GM20431 (cell line): ENCODE measurements around the gene RMND5B.

Experiments
- in situ Hi-C: fragments of 300-500 bp; cut with MseI, MboI; formaldehyde crosslinking; loops from one replicate; pipeline ENCODE4 v1.15.0; 2020; ENCODE audit warnings: low sequenced_read_pairs; ENCODE audit not compliant: unreplicated experiment

RMND5B gene

DNA sequence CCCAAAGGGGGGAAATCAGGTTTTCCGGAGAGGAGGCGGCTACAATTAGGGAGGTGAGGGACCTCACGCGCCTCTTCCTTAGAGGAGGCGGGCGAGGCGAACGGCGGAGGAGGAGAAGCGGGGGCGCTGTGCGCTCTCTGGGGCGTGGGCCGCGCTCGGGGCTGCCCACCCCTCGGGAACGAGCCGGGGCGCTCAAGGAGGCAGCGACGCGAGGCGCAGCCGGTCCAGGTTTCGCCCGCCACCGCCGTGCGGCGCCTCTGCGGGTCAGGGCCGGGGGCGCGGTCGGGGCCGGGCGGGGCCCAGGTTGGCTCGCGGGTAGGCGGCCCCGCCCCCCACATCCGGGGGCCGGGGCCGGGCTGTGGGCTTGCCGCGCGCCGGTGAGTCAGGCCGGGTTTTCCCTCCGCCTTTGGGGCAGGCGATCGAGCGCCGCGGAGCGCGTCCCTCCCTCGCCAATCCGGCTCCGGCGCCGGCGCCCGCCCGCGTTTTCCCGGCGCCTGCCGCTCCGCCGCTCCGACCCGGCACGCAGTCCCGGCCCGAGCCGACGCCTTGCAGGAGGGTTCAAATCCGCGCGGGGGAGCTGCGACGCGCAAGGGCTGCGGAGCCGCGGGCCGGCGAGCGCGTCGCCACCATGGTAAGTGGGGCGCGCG lies 17.6 kb upstream of the RMND5B start, which contains the start of gene N4BP3:
Gene N4BP3, plus strand, starts transcription at position 392 of the 647 bp plus-strand sequence. CDS start 6,052 bp downstream, outside the sequence.
- in situ Hi-C loops = no loop called here

DNA sequence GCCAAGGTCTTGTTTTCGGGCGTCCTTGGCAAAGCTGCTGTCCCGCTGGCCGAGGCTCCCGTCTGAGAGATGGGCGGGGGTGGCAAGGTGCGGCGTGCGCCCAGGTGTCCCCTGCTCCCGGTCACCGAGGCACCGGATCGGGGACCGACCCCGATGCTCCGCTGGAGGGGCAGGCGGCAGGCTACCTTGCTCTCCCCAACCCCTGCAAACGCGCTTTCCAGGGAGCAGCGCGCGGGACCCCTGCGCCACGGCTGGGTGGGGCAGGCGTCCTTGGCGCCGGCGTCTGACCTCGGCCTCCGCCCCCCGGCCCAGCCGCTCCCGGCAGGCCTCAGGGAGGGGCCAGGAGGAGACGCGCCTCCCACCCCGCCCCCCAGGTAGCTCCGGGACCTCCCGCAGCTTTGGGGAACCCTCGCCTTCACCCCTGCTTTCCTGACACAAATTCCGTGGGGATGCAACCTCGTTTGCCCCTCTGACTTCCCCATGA lies 16.9 kb upstream of the RMND5B start:
- in situ Hi-C loops = no loop called here

GRCh38 chr5:178114325-178115135 lies 16.3 kb upstream of the RMND5B start:
- in situ Hi-C loops = no loop called here

DNA sequence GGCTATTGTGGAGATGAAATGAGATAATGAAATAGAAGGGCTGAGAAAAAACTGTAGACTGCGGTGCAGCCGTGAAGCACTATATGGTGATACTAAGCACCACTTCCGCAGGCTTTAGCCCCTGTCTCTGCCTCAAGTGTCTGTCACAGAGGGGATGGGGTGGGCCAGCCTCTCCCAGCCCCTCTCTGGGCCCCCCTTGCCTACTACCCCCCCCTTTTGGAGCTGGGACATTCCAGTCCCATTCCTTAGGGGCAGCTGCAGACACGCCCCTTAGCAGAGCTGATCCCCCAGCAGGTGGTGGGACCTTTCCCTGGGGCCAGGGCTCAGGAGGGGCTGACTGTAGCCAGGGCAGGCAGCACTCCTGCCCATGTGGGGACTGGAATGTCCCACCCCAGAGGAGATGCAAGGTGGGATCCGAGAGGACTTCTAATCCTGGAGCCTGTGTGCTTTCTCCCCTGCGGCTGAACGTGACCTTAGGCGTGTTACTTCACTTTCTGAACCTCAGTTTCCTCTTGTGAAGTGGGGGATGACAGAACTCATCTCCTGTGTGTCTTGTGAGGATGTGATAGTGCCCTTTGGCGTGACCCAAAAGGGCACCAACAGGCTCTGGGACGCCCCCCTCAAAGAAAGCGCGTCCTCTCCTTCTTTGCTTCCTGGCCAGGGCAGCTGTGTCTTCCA lies 15.5 kb upstream of the RMND5B start:
- in situ Hi-C loops = no loop called here

DNA sequence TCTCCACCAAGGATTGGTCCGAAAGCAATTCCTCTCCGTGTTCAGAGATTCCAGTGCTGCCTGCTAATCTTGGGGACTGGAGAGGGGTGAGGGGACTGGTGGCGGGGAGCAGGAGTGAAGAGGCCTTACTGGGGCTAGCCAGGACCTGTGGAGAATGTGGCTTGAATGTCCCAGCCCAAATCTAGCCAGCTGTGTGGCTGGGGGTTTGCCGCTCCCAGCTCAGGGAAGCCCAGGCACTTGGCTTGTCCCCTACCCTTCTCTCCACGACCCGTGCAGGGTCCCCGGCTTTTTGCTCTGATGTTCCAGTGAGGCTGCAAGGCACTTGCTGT lies 15.0 kb upstream of the RMND5B start:
- in situ Hi-C loops = no loop called here

DNA sequence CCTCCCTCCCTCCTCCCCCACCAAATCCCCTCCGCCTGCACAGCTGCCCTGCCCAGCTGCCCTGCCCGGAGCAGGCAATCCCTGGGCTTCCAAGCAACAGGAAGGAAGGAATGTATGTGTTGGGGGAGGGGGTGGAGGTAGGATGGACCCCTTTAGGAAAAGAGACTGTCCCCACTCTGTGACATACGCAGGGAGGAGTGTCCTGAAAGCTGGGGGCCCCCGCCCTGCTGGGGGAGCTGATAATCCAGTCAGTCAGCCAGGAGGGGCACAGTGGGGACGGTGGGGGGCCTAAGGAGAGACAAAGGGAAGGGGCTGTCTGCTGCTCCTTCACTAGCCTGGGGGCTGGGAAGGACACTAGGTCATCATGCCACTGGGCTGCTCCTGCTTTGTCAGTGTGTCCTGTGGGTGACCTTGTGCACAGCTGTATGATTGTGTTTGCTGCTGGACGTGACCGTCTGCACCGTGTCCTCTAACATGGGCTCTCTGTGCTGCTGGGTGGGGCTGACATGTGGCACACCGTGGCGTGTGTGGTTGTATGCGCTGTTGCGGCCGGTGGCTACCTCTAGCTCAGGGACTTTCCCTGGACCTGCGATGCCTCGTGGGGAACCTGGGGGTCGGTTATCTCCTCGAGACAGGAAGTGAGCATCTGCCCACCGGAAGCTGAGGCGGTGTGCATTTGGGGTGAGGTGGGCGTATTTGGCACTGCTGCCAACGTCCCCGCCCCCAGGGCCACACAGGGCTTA lies 14.5 kb upstream of the RMND5B start:
- in situ Hi-C loops = no loop called here

DNA sequence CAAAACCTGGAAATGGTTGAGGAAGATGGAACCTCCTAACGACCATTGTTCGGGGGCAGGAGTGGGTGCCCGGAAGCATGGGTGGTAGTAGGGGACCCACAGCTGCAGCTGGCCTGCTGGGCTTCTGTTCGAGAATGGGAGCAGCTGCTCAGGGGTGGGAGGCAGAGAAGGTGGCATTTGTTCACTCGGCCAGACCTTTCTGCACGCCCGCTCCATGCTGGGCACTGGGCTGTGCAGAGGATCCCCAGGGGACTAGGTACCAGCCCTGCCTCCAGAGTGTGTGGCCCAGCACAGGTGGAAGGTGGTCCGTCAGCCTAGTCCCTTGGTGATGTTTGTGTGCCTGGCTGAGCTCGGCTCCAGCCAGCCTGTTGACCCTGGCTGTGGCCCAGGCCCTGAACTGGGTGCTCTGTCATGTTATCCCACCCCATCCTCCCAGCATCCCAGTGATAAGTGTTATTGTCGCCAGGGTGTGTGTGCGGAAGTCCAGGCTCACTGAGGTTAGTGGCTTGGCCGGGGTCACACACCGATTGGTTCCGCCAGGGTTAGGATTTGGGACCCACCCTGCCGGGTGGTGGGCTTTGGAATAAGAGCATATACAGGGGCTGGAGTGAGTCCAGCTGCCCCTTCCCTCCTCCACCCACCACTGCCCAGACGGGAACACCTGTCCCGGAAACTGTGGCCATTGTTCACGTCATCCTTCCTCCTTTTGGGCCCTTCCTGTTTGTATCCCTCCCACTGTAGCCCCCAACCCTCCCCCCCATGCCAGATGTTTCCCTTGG lies 12.7 kb upstream of the RMND5B start:
- in situ Hi-C loops = no loop called here

- in situ Hi-C loops = no loop called here
These were observed 10.8 kb upstream of the RMND5B start for GRCh38 chr5:178119915-178120606.

DNA sequence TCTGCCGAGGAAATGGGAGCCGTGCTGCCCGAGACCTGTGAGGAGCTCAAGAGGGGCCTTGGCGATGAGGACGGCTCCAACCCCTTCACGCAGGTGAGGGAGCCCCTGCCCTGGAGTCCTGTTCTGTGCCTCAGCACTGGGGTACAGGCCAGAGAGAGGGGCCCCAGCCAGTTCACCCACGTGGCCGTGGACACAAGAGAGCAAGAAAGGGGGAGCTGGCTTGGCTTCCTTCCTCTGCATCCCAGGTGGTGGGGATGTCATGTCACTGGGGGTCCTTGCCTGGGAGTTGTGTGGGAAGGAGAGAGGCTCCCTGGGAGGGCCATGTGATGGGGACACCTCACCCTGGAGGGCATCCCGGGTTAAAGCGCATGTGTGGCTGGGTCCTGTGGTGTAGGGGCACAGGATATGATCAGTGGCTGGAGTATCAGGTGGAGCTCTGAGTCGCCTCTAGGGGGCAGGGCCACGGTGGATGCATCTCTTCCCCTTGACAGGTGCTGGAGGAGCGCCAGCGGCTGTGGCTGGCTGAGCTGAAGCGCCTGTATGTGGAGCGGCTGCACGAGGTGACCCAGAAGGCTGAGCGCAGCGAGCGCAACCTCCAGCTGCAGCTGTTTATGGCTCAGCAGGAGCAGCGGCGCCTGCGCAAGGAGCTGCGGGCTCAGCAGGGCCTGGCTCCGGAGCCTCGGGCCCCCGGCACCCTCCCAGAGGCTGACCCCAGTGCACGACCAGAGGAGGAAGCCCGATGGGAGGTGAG lies 10.0 kb upstream of the RMND5B start:
- in situ Hi-C loops = no loop called here

GRCh38 chr5:178121391-178122276 lies 9.2 kb upstream of the RMND5B start:
- in situ Hi-C loops = no loop called here

- in situ Hi-C loops = no loop called here
These were observed 8.5 kb upstream of the RMND5B start for GRCh38 chr5:178122346-178122745.

DNA sequence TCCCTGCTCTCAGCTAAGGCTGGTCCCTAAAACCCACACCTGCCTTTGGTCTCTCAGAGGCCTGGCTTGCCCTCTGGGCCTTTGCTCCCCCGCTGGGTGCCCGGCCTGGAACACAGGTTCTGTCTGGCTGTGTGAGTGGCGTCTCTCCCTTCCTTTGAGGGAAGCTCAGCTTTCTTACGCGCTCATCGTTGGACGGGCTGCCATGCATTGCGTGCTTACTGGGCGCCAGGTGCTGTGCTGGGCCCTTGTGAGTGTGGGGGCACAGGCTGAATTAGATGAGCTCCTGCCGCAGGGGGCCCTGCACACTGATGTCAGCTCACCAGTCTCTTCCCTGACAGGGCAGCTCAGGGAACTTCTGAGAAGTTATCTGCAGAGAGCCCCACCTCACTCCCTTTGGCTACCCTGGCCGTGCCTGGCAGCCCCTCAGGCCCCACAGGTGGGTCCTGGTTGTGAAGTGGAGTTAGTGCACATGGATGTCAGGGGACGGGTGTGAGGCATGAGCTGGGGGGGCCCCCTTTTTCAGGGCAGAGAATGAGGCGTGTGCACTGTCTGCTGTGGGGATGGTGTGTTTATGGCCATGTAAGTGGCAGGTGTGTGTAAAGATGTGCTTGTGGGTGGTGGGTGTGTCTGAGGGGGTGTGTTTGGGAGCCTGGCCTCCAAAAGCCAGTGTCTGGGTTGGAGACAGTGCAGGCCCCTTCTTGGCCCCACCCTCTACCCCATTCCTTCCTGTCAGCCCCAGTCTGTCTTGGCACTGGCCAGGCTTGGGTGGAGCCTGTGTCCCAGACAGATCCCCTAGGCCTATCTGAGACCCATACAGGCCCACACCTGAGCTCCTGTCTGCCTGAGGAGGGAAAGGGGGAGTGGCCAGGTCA lies 7.5 kb upstream of the RMND5B start:
- in situ Hi-C loops = no loop called here

- in situ Hi-C loops = no loop called here
These were observed 6.6 kb upstream of the RMND5B start for GRCh38 chr5:178123966-178124925.

- in situ Hi-C loops = no loop called here
These were observed 5.4 kb upstream of the RMND5B start for GRCh38 chr5:178125253-178125906.

GRCh38 chr5:178126556-178126955 lies 4.3 kb upstream of the RMND5B start:
- in situ Hi-C loops = no loop called here
